ENCODE data around the gene CSRNP2.
A peak's percentile ranks its signal among the peaks of the same experiment; 100 is the strongest.
"Not testable (repeated sequence)": the region's sequence is repeated elsewhere in the genome, so short reads cannot be mapped to it uniquely, and the experiment has no call there.

The CSRNP2 gene

DNA sequence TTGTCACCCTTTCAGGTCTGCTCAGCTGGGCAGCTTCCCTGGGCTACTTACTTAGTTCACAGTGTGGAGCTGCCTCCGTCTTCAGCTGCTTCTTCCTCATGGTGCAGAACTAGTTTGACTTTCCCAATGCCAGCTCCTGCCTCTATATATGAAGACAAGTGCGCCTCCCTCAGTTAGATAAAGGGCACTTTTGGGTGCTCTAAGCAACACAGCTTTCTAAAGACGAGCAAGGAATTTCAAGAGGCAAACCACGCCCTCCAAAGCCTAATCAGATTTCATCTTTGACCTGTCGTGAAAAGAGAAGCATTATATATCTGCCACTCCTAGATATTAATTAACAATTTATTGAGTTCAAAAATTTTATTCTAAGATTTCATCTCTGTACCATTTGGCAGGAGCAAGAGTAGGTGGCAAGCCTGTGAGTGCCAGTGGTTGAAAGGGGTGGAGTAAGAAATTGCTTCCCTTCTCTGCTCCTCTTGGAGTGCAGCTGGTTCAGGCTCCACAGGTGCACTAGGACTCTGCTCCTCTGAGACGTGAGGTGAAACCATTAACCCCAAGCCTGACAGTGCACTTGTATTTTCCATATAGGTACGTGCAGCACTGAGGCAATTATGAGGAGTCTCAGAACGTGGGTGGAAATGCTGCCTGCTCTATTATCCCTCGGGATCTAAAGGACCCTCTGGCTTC lies 55.1 kb downstream of the CSRNP2 start:
- DNase-seq, result no peak

DNA sequence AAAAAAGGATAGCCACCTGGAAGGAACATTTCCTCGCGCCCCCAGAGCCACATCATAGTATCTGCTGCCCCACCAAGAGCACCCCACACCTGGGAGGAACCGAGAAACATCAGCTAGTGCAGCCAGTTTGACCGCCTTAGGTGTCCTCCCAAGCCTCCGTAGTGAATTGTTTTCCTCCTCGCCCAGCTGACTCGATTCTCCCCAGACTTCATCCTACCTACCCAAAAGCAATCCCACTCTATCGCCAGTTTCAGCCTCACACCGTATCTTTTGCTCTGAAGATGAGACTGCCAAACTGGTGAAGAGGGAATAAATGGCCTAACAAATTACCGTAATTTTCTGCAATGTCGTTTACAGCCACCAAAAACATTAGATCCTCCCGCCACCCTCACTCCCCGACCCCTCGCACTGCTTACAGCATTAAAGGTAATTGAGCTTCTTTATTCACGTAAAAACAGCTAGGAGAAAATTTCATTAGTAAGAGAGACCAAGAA lies 56.0 kb downstream of the CSRNP2 start:
- DNase-seq, result no peak

DNA sequence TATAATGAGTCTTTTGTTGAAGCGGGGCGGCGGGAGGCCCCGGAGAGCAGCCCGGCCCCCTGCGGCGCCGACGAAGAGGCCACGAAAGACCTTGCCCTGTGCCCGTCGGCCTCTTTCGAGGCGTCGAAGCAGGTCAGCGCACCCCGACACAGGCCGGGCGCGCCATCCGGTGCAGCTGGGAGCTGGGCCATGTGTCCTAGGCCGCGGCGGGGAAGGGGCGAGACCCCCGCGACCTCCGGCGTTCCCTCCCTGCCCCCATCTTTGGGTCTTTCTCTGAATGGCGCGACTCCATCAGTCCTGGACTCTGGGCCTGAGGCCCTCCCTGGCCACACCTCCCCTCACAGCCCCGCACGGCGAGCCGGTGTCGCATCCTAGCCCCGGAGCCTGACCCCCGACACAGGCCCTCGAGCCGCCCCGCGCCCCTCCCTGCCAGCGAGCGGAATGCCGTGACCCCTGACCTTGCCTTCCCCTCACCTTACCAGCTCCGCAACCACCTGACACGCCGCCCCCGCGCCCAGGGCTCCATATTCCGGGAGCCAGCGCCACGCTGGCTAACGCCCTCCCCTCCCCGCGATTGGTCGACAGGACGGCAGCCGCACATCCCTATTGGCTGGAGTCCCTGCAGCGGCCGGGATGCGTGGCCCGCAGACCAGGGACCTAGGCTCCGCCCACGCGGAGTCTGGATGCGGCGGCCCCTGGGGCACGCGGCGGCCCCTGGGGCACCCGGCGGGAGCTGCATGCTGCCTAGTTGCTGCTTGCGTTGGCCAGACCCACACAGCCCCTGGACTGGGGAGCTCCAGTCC lies 57.4 kb downstream of the CSRNP2 start, which contains the start of gene SLC11A2:
TSS of gene SLC11A2 (minus strand) at position 549 of the 803 bp plus-strand sequence. CDS start 15,656 bp downstream, outside the sequence.
- DNase-seq, result peak; percentile 91

DNA sequence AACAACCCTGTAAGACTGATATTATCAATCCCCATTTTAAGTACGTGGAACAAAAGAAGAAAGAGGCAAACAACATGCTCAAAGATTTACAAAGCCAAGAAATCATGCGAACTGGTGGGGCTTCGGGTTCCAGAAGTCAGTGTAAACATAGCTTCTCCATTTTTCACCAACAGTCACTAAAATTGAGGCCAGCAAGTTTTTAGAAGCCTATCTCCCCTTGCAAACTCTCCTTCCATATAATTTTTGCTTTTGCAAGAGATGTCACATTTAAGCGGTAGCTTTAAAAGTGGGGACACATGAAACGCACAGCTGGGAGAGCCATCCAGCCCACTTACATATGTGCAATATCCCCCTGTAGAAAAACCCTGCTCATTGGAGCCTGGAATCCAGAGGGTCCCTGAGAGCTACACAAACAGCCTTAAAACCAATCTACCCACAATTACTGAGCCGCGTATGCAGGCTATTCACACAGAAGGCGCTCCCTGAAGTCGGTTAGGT lies 58.0 kb downstream of the CSRNP2 start:
- DNase-seq, result no peak

DNA sequence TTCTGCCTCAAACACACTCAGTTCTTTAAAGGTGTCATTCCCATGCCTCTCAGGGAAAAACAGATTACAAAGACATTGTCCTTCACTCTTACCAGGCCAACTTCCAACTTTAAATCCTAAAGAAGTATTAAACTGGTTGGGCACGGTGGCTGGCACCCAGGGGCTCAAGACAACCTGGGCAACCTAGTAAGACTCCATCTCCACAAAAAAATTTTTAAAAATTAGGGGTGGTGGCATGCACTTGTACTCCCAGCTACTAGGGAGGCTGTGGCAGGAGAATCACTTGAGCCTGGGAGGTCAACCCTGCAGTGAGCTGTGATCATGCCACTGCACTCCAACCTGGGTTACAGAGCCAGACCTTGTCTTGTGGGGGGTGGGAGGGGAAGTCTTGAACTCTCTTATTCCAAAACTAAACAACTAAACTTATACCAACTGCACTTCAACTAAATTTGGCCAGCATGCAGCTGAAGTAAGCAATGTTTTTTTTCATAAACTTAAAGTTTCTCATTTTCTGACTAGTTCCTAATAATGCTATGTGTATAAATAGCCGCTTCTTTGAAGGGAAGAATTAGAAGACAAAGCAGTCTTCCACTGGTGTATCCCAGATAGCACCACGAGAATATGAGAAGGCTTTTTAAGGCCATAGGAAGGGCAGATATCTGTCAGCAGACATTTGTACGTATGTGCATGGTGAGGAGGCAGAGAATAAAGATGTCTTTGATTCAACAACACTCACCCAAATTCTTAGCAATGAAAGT lies 59.6 kb downstream of the CSRNP2 start:
- DNase-seq, result no peak

DNA sequence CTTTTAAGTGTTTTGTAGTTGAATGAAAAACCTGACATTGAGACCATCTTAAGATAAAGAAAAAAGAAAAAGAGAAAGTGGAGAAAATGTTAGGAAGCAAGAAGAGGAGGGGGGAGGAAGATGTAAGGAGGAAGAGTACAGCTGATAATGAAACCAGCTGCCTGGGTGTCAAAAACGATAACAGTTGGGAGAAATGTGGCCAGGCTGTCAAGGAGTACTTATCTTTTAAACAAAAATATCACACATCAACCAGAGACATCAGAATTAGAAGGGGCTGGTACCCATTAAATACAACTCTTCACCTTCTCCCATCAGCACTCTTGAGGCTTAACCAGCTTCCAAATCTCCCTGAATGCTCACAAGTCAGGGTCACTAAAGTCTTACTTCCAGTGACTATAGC lies 61.7 kb downstream of the CSRNP2 start:
- DNase-seq, result no peak

DNA sequence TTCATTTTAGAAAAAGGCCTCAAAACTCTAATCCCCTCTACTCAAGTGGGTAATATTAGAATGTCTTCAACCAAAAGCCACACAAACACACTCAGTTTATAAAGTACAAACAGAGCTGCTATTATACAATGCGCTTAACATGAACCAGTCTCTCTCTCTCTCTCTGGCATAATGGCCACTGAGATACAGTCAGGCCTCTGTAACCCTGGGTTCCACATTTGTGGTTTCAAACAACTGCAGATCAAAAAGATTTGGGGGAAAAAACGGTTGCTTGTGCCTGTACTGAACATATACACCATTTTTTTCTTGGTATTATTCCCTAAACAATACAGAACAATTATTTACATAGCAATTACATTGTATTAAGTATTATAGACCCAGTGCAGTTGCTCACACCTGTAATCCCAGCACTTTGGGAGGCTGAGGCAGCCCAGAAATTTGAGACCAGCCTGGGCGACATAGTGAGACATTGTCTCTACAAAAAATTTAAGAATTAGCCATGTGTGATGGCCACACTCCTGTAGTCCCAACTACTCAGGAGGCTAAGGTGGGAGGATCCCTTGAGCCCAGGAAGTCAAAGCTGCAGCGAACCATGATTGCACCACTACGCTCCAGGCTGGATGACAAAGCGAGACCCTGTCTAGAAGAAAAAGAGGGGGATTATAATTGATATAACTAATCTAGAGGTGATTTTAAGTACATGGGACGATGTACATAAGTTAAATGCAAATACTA lies 62.8 kb downstream of the CSRNP2 start:
- no peak for DNase-seq

DNA sequence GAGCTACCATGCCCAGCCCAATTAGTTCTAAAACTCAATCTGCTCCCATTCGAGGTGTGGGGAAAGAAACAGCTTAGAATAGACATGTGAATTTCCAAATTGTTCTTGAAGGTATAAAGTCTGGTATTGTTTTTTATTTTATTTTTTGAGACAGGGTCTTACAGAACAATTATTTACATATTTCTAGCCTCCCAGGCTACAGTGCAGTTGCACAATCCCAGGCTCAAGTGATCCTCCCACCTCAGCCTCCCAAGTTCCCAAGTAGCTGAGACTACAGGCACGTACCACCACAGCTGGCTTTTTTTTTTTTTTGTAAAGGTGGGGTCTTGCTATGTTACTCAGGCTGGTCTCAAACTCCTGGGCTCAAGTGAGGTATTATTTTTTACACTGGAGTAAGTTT lies 63.5 kb downstream of the CSRNP2 start:
- DNase-seq, result no peak

DNA sequence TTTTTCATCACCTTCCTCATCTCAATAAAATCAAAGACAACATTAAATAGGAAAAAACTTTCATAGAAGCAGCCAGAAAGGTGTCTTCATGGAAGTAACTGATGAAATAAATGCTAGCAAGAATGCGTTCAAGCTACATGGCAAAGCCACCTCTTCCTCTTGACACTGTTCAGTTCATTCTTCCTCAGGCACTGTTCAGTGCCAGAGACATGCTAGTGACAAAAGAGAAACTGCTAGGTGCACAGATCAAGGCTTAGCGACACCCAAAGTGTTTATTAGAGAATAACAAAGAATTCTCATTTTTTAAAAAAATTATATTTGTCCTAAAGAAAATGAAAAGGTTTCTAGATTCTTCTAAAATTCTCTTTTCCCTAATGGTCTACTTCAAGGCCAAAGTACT lies 64.4 kb downstream of the CSRNP2 start:
- no peak for DNase-seq

DNA sequence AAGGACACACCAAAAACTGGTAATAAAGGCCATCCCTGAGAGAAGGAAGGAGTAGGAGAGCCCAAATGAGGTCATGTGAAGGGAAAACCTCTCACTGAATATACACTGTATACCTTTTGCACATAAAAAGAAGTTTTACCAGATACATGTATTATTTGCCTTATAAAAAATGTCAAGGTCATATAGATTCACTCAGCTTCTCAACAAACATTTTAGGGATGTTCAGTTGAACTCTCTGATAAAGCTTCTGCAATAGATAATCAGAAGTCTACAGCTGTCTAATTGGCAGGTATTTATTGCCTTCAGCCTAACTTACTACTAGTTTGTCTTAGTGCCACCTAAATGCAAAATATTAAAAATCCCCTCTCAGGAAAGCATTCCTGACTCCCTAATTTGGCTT lies 65.9 kb downstream of the CSRNP2 start:
- no peak for DNase-seq

DNA sequence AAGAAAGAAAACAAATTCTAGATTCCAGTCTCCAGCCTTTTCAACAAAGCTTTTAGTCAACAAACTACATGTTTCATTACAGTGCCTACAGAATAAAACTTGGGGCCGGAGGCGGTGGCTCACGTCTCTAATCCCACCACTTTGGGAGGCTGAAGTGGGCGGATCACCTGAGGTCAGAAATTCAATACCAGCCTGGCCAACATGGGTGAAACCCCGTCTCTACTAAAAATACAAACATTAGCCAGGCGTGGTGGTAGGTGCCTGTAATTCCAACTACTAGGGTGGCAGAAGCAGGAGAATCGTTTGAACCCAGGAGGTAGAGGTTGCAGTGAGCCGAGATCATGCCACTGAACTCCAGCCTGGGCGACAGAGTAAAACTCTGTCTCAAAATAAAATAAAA lies 68.9 kb downstream of the CSRNP2 start:
- DNase-seq, result not testable (repeated sequence)

DNA sequence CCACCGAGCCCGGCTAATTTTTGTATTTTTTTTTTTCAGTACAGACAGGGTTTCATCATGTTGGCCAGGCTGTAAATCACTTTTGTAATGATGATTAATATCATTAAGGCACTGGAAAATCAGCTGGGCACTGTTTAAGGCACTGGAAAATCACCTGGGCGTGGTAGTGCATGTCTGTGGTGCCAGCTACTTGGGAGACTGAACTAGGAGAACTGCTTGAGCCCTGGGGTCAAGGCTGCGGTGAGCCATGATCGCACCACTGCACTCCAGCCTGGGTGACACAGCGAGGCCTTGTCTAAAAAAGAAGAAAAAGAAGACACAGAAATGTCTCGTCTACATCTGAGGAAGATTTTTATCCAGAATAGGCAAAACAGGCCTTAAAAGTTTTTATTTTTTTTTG lies 70.0 kb downstream of the CSRNP2 start:
- DNase-seq, result no peak

DNA sequence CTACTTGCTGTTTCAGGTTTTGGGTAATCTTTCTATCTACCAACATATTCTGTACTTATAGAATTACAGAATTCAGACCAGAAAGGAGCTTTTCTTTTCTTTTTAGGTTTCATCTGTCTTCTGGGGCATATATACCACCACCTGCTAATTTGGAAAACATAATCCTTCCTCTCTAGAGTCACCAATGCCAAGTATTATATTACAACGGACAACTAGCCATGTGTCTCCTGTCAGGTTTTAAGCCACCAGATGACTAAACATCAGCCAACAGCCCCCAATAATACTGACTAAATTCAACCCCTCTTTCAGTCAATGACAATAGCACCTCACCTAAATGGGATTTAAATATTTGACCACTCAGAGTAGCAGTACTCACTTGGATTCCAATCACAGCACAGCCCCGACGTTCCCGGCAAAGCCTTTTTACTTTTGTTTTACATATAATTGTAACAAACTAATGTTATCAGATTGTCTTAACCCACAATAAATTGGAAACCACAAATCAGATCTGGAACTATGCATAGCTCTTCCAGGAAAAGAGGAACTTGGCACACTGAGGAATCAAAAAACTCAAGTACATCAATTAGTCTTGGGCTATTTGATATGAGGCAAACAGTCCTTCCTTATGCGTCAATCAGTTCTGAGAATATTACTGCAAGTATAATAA lies 70.7 kb downstream of the CSRNP2 start:
- DNase-seq, result no peak

DNA sequence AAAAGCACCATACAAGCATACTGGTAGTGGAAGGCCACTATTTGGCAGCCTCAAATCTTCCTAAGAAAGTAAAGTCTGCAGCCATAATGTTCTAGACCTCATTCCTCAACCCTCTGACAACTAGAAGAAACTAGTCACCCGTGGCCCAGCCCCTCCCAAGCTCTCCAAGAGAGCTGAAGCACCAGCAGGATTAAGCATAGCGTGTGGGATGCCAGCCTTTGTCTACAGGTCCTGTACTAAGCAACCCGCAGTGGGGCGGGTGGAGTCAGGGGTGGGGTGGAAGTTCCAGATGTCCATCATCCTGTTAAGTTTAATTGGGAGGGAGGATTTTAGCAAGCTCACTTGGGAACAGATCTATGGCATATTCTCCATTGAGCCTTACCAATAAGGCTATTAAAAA lies 71.4 kb downstream of the CSRNP2 start:
- DNase-seq, result no peak
